ENCODE data around the gene DLG1.

DLG1 gene

GRCh38 chr3:197317250-197317963 is 19.0 kb upstream of the DLG1 start:
- no peak for DNase-seq (ENCODE audit: low read depth in 4 of 4, low spot score in 1 of 4)

GRCh38 chr3:197312431-197312830 is 14.0 kb upstream of the DLG1 start:
- DNase-seq (ENCODE audit: low read depth in 4 of 4, low spot score in 1 of 4): no peak

- DNase-seq (ENCODE audit: low read depth in 4 of 4, low spot score in 1 of 4): no peak
Measured at GRCh38 chr3:197311591-197311990, 13.2 kb upstream of the DLG1 start.

- DNase-seq (ENCODE audit: low read depth in 4 of 4, low spot score in 1 of 4): no peak
Measured at GRCh38 chr3:197309528-197310361, 11.3 kb upstream of the DLG1 start.

- DNase-seq (ENCODE audit: low read depth in 4 of 4, low spot score in 1 of 4): no peak
Measured at GRCh38 chr3:197308591-197308990, 10.2 kb upstream of the DLG1 start.

GRCh38 chr3:197306374-197307086 is 8.1 kb upstream of the DLG1 start:
- DNase-seq (ENCODE audit: low read depth in 4 of 4, low spot score in 1 of 4): no peak

GRCh38 chr3:197305854-197306253 is 7.4 kb upstream of the DLG1 start:
- DNase-seq (ENCODE audit: low read depth in 4 of 4, low spot score in 1 of 4): no peak

- no peak for DNase-seq (ENCODE audit: low read depth in 4 of 4, low spot score in 1 of 4)
Measured at GRCh38 chr3:197303452-197303851, 5.0 kb upstream of the DLG1 start.

GRCh38 chr3:197302696-197303341 is 4.4 kb upstream of the DLG1 start:
- no peak for DNase-seq (ENCODE audit: low read depth in 4 of 4, low spot score in 1 of 4)

- DNase-seq (ENCODE audit: low read depth in 4 of 4, low spot score in 1 of 4): no peak
Measured at GRCh38 chr3:197302033-197302432, 3.6 kb upstream of the DLG1 start.

GRCh38 chr3:197300361-197300760 is 1.9 kb upstream of the DLG1 start:
- no peak for DNase-seq (ENCODE audit: low read depth in 4 of 4, low spot score in 1 of 4)

- DNase-seq (ENCODE audit: low read depth in 4 of 4, low spot score in 1 of 4): no peak
Measured at GRCh38 chr3:197298945-197299854, 788 bp upstream of the DLG1 start.

- peak; percentile 68 to 86 (median 76) for DNase-seq (ENCODE audit: low read depth in 4 of 4, low spot score in 1 of 4)
Measured at GRCh38 chr3:197297476-197298340, 704 bp downstream of the DLG1 start.

GRCh38 chr3:197297002-197297401 is 1.4 kb downstream of the DLG1 start:
- DNase-seq (ENCODE audit: low read depth in 4 of 4, low spot score in 1 of 4): no peak

- DNase-seq (ENCODE audit: low read depth in 4 of 4, low spot score in 1 of 4): no peak
Measured at GRCh38 chr3:197296545-197296944, 1.9 kb downstream of the DLG1 start.

- no peak for DNase-seq (ENCODE audit: low read depth in 4 of 4, low spot score in 1 of 4)
Measured at GRCh38 chr3:197295871-197296270, 2.5 kb downstream of the DLG1 start.

GRCh38 chr3:197293605-197294237 is 4.7 kb downstream of the DLG1 start:
- no peak for DNase-seq (ENCODE audit: low read depth in 4 of 4, low spot score in 1 of 4)

- no peak for DNase-seq (ENCODE audit: low read depth in 4 of 4, low spot score in 1 of 4)
Measured at GRCh38 chr3:197292648-197293047, 5.8 kb downstream of the DLG1 start.

GRCh38 chr3:197292083-197292646 is 6.2 kb downstream of the DLG1 start:
- DNase-seq (ENCODE audit: low read depth in 4 of 4, low spot score in 1 of 4): no peak
